A673 (cell line): ENCODE results near the gene RPIA. TPM values are rescaled to one million over a fixed set of nuclear protein-coding genes. Genes with fewer than 3 reads are reported as not detected.
"Not testable (repeated sequence)": the region's sequence is repeated elsewhere in the genome, so short reads cannot be mapped to it uniquely, and the experiment has no call there.

Experiments used
- Bru-seq: library from RNA; stranded (reverse); fragments of 400-500 nt; gene quantifications from one replicate; lab custom pipeline; 2021; lab: Mats Ljungman, UMichigan
- BruChase-seq, 2 experiments: library from RNA; stranded (reverse); fragments of 400-500 nt; gene quantifications; one replicate each; lab custom pipeline; 2021; lab: Mats Ljungman, UMichigan
- BruUV-seq: library from RNA; stranded (reverse); fragments of 400-500 nt; replicated peaks from 2 replicates; lab custom pipeline; 2021; lab: Mats Ljungman, UMichigan
- CTCF ChIA-PET: fragments of 300-600 bp; sonication (Branson Sonifier 250); formaldehyde crosslinking; loops from one replicate; lab custom pipeline; 2022; ENCODE audit warnings: antibody characterized with exemption; lab: Charles Lee
- POLR2A ChIA-PET: fragments of 300-600 bp; sonication (Branson Sonifier 250); formaldehyde crosslinking; loops from one replicate; lab custom pipeline; 2022; ENCODE audit warnings: antibody characterized with exemption; ENCODE audit not compliant: low non-redundant PET; lab: Charles Lee
- DNase-seq: peaks from one replicate; pipeline ENCODE4 v3.0.0-alpha.2; 2015; ENCODE audit warnings: low spot score
- H3K27ac ChIP-seq: fragments of 200-600 bp; sonication (generic); 2 replicates; pipeline ENCODE4 v1.5.1; 2016; ENCODE audit warnings: mixed run types, low read depth, mild to moderate bottlenecking, mixed read lengths, antibody characterized with exemption, low read length; ENCODE audit not compliant: poor library complexity, severe bottlenecking
- H3K27me3 ChIP-seq: fragments of 200-600 bp; sonication (generic); replicated peaks from 2 replicates; pipeline ENCODE4 v1.6.1; 2017; ENCODE audit warnings: mixed run types, low read depth, mild to moderate bottlenecking, mixed read lengths, antibody characterized with exemption, low read length; ENCODE audit not compliant: insufficient read depth, poor library complexity
- H3K36me3 ChIP-seq: fragments of 200-600 bp; sonication (generic); 2 replicates; pipeline ENCODE4 v1.6.1; 2016; ENCODE audit warnings: mixed run types, mild to moderate bottlenecking, mixed read lengths, antibody characterized with exemption, low read length; ENCODE audit not compliant: insufficient read depth, poor library complexity, severe bottlenecking
- H3K4me1 ChIP-seq: fragments of 200-600 bp; sonication (generic); 2 replicates; pipeline ENCODE4 v1.6.1; 2017; ENCODE audit warnings: mixed run types, mild to moderate bottlenecking, mixed read lengths, antibody characterized with exemption, low read length; ENCODE audit not compliant: insufficient read depth, poor library complexity, severe bottlenecking
- H3K4me3 ChIP-seq: fragments of 200-600 bp; sonication (generic); 2 replicates; pipeline ENCODE4 v1.5.1; 2016; ENCODE audit warnings: low read depth, mixed run types, mild to moderate bottlenecking, mixed read lengths, low read length; ENCODE audit not compliant: poor library complexity, severe bottlenecking
- H3K9me3 ChIP-seq: fragments of 200-600 bp; sonication (generic); 2 replicates; pipeline ENCODE4 v1.6.1; 2016; ENCODE audit warnings: mixed run types, low read depth, mild to moderate bottlenecking, mixed read lengths, antibody characterized with exemption, low read length; ENCODE audit not compliant: poor library complexity, severe bottlenecking
- CTCF ChIP-seq: fragments of 300-800, 200-600 bp; sonication (generic); conservative IDR thresholded peaks from 2 replicates; pipeline ENCODE4 v1.5.1; 2017; ENCODE audit warnings: low read depth, mild to moderate bottlenecking, antibody characterized with exemption, low read length, moderate library complexity, mixed read lengths
- EZH2 ChIP-seq: fragments of 200-600 bp; sonication (generic); IDR thresholded peaks from 2 replicates; pipeline ENCODE4 v1.6.1; 2017; ENCODE audit warnings: borderline replicate concordance, low read depth, mild to moderate bottlenecking, mixed read lengths, antibody characterized with exemption, low read length; ENCODE audit not compliant: poor library complexity, severe bottlenecking
- intact Hi-C: fragments of 100-400 bp; cut with micrococcal nuclease; formaldehyde crosslinking; loops from one replicate; pipeline ENCODE4 v1.10.0; 2022; ENCODE audit not compliant: unreplicated experiment
- long read RNA-seq: library from polyadenylated mRNA; stranded (forward); transcript quantifications from one replicate; pipeline ENCODE4 v2.0.0, GENCODE V29; 2022
- total RNA-seq: library from RNA; stranded (reverse); gene quantifications from 2 replicates; pipeline ENCODE4 v1.2.3, GENCODE V29; 2021

Gene RPIA
- total RNA-seq, result 28.6 and 30.8 TPM in 2 replicates
- Bru-seq, nascent RNA, result percentile 76 among the genes with signal in this experiment
- percentile 75 among the genes with signal in this experiment for BruChase-seq, experiment 1, labeled RNA remaining after a 2-hour chase
- percentile 68 among the genes with signal in this experiment for BruChase-seq, experiment 2, labeled RNA remaining after a 6-hour chase
- long read RNA-seq, transcript RPIA-201 (9 exons, 1,848 nt), result major isoform, 62 of 78 reads
- long read RNA-seq, partial matches to known transcripts, result 6 of 78 reads
- long read RNA-seq, other reads (novel, unspliced or antisense), result 10 of 78 reads

- intact Hi-C loops, result no loop called here
- peak; percentile 57 for TF ChIP-seq CTCF
- TF ChIP-seq EZH2, result no peak
- Histone ChIP-seq H3K9me3 (no peaks in the 10 kb centered on the region), H3K4me1 (peaks cover 8% of the 10 kb centered on the region), H3K4me3 (peak within 1 kb of the TSS; percentile 85), H3K27me3 (no peaks in the 10 kb centered on the region), H3K36me3 (no peaks in the 10 kb centered on the region), H3K27ac (peak within 1 kb of the TSS; percentile 63)
- POLR2A ChIA-PET, result no interaction called here
- CTCF ChIA-PET, result interaction anchor here (0.6 kb wide), 1 partner anchor 179 kb away, joined by 4 read pairs; no protein-coding TSS in a partner anchor
- peak; percentile 98 for DNase-seq
- no TSS peak for BruUV-seq
These were observed at the start of gene RPIA for GRCh38 chr2:88691339-88692183. TSS of gene RPIA (plus strand) at chr2:88691673. CDS start at chr2:88691699, 26 bp downstream.

DNA sequence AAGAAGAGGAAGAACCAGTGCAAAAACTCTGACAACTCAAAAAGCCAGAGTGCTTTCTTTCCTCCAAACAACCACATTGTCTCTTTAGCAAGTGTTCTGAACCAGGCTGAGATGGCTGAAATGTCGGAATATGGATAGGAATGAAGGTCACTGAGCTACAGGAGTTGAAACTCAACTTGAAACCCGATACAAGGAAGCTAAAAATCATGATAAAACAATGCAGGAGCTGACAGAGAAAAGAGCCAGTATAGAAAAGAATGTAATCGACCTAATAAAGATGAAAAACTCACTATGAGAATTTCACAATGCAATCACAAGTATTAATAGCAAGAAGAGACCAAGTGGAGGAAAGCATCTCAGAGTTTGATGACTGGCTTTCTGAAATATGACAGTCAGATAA, 49.2 kb upstream of the RPIA start:
- Histone ChIP-seq H3K27ac (no peak overlapping the region), H3K4me3 (no peak overlapping the region), H3K27me3 (no peaks in the 10 kb centered on the region), H3K36me3 (no peaks in the 10 kb centered on the region), H3K4me1 (no peaks in the 10 kb centered on the region), H3K9me3 (no peaks in the 10 kb centered on the region)
- POLR2A ChIA-PET, result no interaction called here
- intact Hi-C loops, result no loop called here
- CTCF ChIA-PET, result no interaction called here
- BruUV-seq, result no TSS peak
- DNase-seq, result no peak
- TF ChIP-seq CTCF (no peak), EZH2 (no peak)

DNA sequence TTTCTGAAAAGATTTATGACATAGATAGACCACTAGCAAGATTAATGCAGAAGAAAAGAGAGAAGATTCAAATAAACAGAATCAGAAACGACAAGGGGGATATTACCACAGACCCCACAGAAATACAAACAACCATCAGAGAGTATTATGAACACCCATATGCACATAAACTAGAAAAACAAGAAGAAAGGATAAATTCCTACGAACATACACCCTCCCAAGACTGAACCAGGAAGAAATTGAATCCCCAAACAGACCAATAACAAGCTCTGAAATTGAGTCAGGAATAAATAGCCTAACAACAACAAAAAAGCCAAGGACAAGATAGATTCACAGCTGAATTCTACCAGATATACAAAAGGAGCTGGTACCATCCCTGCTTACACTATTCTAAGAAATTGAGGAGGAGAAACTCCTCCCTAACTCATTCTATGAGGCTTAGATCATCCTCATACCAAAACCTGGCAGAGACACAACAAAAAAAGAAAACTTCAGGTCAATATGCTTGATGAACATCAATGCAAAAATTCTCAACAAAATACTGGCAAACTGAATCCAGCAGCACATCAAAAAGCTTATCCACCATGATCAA, 46.1 kb upstream of the RPIA start:
- intact Hi-C loops, H3K4me1 ChIP-seq, H3K27ac ChIP-seq, CTCF ChIA-PET, H3K4me3 ChIP-seq, H3K27me3 ChIP-seq, DNase-seq, H3K9me3 ChIP-seq, H3K36me3 ChIP-seq, BruUV-seq: not testable (repeated sequence)
- POLR2A ChIA-PET, result interaction anchor here (0.7 kb wide), 1 partner anchor 148 kb away, joined by 18 read pairs; no protein-coding TSS in a partner anchor
